ENCODE data around the gene CRYBB1.

The CRYBB1 gene

DNA sequence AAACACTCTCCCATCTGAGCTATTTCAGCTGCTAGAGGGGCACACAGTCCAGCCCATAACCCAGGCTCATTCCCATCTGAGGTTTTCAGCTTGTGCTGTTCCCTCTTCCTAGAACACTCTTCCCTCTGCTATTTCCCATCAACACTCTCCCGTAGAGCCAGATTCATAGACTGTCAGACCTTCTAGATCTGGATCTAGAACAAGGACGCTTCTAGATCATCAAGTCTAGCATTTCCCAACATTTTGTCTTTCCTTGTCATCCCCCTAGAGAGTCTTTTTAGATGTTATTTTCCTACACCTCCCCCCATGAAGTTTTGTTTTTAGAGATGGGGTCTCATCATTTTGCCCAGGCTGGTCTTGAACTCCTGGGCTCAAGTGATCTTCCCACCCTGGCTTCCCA lies 17.3 kb upstream of the CRYBB1 start:
- H2AFZ ChIP-seq (ENCODE audit: low read length): no peak overlapping the region
- H4K20me1 ChIP-seq (ENCODE audit: insufficient read depth, low read length): no peaks in the 10 kb centered on the region
- H3K27ac ChIP-seq (ENCODE audit: low read length): no peak overlapping the region
- H3K9ac ChIP-seq (ENCODE audit: low read length): no peak overlapping the region
- H3K27me3 ChIP-seq (replicated peaks; ENCODE audit: insufficient read depth, low read length): no peaks in the 10 kb centered on the region
- no peak overlapping the region for H3K4me2 ChIP-seq (ENCODE audit: low read depth, low read length)
- no peak for DNase-seq
- no peaks in the 10 kb centered on the region for H3F3A ChIP-seq (ENCODE audit: insufficient read depth, low read length)
- H3K36me3 ChIP-seq (replicated peaks; ENCODE audit: insufficient read depth, low read length): no peaks in the 10 kb centered on the region
- no peak overlapping the region for H3K4me3 ChIP-seq (ENCODE audit: low read length)
- no peaks in the 10 kb centered on the region for H3K9me3 ChIP-seq (replicated peaks; ENCODE audit: insufficient read depth, low read length)
- 0 out of 2 replicates have a peak, but pooled peaks cover 6% of the 10 kb centered on the region for H3K4me1 ChIP-seq (ENCODE audit: low read length)
- H3K9me2 ChIP-seq (replicated peaks; ENCODE audit: insufficient read depth, low read length): no peaks in the 10 kb centered on the region
- TF ChIP-seq, protein P1, sequence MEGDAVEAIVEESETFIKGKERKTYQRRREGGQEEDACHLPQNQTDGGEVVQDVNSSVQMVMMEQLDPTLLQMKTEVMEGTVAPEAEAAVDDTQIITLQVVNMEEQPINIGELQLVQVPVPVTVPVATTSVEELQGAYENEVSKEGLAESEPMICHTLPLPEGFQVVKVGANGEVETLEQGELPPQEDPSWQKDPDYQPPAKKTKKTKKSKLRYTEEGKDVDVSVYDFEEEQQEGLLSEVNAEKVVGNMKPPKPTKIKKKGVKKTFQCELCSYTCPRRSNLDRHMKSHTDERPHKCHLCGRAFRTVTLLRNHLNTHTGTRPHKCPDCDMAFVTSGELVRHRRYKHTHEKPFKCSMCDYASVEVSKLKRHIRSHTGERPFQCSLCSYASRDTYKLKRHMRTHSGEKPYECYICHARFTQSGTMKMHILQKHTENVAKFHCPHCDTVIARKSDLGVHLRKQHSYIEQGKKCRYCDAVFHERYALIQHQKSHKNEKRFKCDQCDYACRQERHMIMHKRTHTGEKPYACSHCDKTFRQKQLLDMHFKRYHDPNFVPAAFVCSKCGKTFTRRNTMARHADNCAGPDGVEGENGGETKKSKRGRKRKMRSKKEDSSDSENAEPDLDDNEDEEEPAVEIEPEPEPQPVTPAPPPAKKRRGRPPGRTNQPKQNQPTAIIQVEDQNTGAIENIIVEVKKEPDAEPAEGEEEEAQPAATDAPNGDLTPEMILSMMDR (IDR thresholded peaks at IDR 0.05; ENCODE audit: low read length): no peak
- no peaks in the 10 kb centered on the region for H3K79me2 ChIP-seq (ENCODE audit: low read length)

DNA sequence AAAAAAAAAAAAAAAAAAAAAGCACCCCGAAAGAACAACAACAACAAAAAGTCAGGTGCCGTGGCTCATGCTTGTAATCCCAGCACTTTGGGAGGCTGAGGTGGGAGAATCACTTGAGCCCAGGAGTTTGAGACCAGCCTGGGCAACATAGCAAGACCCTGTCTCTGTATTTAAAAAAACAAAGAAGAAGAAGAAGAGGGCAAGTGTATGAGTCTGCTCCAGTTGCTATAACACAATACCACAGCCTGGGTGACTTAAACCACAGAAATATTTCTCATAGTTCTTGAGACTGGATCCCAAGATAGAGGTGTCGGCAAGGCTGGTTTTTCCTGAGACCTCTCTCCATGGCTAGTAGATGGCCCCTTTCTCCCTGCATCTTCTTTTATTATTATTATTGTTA lies 16.4 kb upstream of the CRYBB1 start:
- no peaks in the 10 kb centered on the region for H3K36me3 ChIP-seq (replicated peaks; ENCODE audit: insufficient read depth, low read length)
- no peaks in the 10 kb centered on the region for H3K79me2 ChIP-seq (ENCODE audit: low read length)
- no peaks in the 10 kb centered on the region for H3K9me2 ChIP-seq (replicated peaks; ENCODE audit: insufficient read depth, low read length)
- no peaks in the 10 kb centered on the region for H3K27me3 ChIP-seq (replicated peaks; ENCODE audit: insufficient read depth, low read length)
- H2AFZ ChIP-seq (ENCODE audit: low read length): no peak overlapping the region
- H3K9ac ChIP-seq (ENCODE audit: low read length): no peak overlapping the region
- no peak for TF ChIP-seq EZH2 (optimal IDR thresholded peaks at IDR 0.05; ENCODE audit: low read depth, low read length)
- no peak for TF ChIP-seq EZH2phosphoT487 (IDR thresholded peaks at IDR 0.05; ENCODE audit: low read length)
- TF ChIP-seq, protein P1 (IDR thresholded peaks at IDR 0.05; ENCODE audit: low read length): no peak
- no peak overlapping the region for H3K27ac ChIP-seq (ENCODE audit: low read length)
- no peaks in the 10 kb centered on the region for H4K20me1 ChIP-seq (ENCODE audit: insufficient read depth, low read length)
- 0 out of 2 replicates have a peak, but pooled peaks cover 6% of the 10 kb centered on the region for H3K4me1 ChIP-seq (ENCODE audit: low read length)
- H3K4me3 ChIP-seq (ENCODE audit: low read length): no peak overlapping the region
- no peak for DNase-seq
- H3K4me2 ChIP-seq (ENCODE audit: low read depth, low read length): no peak overlapping the region
- no peaks in the 10 kb centered on the region for H3K9me3 ChIP-seq (replicated peaks; ENCODE audit: insufficient read depth, low read length)
- no peaks in the 10 kb centered on the region for H3F3A ChIP-seq (ENCODE audit: insufficient read depth, low read length)

DNA sequence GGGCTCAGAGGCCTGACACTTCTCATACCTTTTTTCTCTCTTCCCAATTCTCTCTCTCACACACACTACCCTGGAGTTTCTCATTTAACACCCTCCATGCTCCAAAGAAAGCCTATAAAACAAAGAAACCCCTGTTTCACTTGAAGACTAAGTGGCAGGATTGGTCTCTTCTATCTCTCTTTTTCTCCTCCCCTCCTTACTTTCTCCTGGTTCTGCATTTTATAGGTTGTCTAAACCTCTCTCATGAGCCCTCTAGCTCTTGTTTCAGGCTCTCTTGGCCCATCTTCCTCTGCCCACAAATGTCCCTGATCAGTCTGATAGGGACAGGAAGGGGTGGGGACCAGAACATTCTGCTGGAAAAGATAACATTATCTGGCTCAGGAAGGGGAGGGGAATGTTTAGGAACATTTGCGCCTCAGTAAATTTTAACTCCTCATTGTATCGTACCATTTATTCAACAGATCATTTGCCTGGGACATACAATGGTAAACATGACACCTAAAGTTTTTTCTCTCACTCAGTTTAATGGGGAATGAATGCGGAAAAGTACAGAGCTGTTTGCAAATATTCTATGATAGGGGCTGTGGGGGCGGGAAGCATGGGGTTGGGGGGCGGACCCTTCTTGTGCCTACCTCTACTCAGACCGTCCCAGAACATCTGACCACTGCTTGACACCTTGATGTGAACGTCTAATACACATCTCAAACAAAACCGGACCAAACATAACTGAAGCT lies 14.8 kb upstream of the CRYBB1 start:
- Histone ChIP-seq H3K4me1 (ENCODE audit: low read length) (peaks cover 14% of the 10 kb centered on the region; the same call in 1 of the 2 replicates), H3K27me3 (replicated peaks; ENCODE audit: insufficient read depth, low read length) (no peaks in the 10 kb centered on the region), H4K20me1 (ENCODE audit: insufficient read depth, low read length) (no peaks in the 10 kb centered on the region), H3K4me2 (ENCODE audit: low read depth, low read length) (no peak overlapping the region), H3K9me2 (replicated peaks; ENCODE audit: insufficient read depth, low read length) (no peaks in the 10 kb centered on the region), H3K4me3 (ENCODE audit: low read length) (no peak overlapping the region), H3K27ac (ENCODE audit: low read length) (no peak overlapping the region), H2AFZ (ENCODE audit: low read length) (no peak overlapping the region), H3K36me3 (replicated peaks; ENCODE audit: insufficient read depth, low read length) (no peaks in the 10 kb centered on the region), H3F3A (ENCODE audit: insufficient read depth, low read length) (no peaks in the 10 kb centered on the region), H3K9me3 (replicated peaks; ENCODE audit: insufficient read depth, low read length) (no peaks in the 10 kb centered on the region), H3K9ac (ENCODE audit: low read length) (no peak overlapping the region), H3K79me2 (ENCODE audit: low read length) (no peaks in the 10 kb centered on the region)
- TF ChIP-seq EZH2phosphoT487 (IDR thresholded peaks at IDR 0.05; ENCODE audit: low read length) (no peak), EZH2 (optimal IDR thresholded peaks at IDR 0.05; ENCODE audit: low read depth, low read length) (no peak)
- TF ChIP-seq, protein P1 (IDR thresholded peaks at IDR 0.05; ENCODE audit: low read length): no peak
- DNase-seq: no peak

All from MM.1S (cell line).